ENCODE data around the gene FARSA. TPM values are rescaled to one million over a fixed set of nuclear protein-coding genes. Genes with fewer than 3 reads are reported as not detected.
"Not testable (repeated sequence)": the region's sequence is repeated elsewhere in the genome, so short reads cannot be mapped to it uniquely, and the experiment has no call there.

FARSA gene
- total RNA-seq, 4 donors from 2014 or later: 31.1 to 61.1 (median 38.2) TPM

DNA sequence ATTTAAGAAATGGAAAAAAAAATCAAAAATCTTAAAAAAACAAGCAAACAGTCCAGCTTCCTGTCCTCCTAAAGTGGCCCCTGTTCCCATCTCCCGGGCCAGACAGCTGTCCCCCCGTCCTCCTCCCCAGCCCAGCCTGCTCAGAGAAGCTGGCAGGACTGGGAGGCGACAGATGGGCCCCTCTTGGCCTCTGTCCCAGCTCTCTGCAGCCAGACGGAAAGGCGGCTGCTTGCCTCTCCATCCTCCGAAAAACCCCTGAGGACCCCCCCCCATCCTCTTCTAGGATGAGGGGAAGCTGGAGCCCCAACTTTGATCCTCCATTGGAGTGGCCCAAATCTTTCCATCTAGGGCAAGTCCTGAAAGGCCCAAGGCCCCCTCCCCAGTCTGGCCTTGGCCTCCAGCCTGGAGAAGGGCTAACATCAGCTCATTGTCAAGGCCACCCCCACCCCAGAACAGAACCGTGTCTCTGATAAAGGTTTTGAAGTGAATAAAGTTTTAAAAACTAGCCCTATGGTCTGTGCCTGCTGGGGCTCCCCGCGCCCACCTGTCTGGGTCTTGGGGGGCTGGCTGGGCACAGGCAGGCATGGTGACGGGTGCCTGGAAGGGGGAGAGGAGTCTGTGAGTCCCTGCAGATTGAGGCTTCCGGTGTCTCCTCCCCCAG lies 19.8 kb upstream of the FARSA start:
- TF ChIP-seq, protein P1, sequence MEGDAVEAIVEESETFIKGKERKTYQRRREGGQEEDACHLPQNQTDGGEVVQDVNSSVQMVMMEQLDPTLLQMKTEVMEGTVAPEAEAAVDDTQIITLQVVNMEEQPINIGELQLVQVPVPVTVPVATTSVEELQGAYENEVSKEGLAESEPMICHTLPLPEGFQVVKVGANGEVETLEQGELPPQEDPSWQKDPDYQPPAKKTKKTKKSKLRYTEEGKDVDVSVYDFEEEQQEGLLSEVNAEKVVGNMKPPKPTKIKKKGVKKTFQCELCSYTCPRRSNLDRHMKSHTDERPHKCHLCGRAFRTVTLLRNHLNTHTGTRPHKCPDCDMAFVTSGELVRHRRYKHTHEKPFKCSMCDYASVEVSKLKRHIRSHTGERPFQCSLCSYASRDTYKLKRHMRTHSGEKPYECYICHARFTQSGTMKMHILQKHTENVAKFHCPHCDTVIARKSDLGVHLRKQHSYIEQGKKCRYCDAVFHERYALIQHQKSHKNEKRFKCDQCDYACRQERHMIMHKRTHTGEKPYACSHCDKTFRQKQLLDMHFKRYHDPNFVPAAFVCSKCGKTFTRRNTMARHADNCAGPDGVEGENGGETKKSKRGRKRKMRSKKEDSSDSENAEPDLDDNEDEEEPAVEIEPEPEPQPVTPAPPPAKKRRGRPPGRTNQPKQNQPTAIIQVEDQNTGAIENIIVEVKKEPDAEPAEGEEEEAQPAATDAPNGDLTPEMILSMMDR (IDR thresholded peaks at IDR 0.05): no peak
- DNase-seq (ENCODE audit: low spot score): no peak
- ATAC-seq (ENCODE audit: low FRiP score): no peak

DNA sequence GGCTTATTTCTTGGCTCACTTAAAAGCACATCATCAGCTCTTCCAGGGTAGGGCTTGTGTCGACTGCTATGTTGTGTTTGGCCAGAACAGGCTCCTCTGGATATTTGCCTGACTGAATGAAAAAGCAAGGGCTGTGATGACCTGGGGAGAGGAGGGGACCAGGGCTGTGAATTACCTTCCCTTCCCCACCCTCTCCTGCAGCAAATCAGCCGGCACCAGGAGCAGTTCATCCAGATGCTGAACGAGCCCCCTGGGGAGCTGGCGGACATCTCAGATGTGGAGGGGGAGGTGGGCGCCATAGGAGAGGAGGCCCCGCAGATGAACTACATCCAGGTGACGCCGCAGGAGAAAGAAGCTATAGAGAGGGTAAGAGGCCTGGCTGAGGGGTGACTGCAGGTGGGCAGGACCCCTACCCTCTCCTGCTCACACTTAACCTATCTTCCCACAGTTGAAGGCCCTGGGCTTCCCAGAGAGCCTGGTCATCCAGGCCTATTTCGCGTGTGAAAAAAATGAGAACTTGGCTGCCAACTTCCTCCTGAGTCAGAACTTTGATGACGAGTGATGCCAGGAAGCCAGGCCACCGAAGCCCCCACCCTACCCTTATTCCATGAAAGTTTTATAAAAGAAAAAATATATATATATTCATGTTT lies 19.1 kb upstream of the FARSA start:
- no peak for DNase-seq (ENCODE audit: low spot score)
- ATAC-seq (ENCODE audit: low FRiP score): no peak
- TF ChIP-seq, protein P1 (IDR thresholded peaks at IDR 0.05): no peak

DNA sequence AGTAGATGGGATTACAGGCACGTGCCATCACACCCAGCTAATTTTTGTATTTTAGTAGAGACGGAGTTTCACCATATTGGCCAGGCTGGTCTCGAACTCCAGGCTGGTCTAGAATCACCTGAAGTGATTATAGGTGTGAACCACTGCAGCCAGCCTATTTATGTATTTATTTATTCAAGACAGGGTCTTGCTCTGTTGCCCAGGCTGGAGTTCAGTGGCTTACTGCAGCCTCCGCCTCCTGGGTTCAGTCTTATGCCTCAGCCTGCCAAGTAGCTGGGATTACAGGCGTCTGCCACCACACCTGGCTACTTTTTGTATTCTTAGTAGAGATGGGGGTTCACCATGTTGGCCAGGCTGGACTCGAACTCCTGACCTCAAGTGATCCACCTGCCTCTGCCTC lies 18.5 kb upstream of the FARSA start:
- not testable (repeated sequence) for DNase-seq (ENCODE audit: low spot score); ATAC-seq (ENCODE audit: low FRiP score)

DNA sequence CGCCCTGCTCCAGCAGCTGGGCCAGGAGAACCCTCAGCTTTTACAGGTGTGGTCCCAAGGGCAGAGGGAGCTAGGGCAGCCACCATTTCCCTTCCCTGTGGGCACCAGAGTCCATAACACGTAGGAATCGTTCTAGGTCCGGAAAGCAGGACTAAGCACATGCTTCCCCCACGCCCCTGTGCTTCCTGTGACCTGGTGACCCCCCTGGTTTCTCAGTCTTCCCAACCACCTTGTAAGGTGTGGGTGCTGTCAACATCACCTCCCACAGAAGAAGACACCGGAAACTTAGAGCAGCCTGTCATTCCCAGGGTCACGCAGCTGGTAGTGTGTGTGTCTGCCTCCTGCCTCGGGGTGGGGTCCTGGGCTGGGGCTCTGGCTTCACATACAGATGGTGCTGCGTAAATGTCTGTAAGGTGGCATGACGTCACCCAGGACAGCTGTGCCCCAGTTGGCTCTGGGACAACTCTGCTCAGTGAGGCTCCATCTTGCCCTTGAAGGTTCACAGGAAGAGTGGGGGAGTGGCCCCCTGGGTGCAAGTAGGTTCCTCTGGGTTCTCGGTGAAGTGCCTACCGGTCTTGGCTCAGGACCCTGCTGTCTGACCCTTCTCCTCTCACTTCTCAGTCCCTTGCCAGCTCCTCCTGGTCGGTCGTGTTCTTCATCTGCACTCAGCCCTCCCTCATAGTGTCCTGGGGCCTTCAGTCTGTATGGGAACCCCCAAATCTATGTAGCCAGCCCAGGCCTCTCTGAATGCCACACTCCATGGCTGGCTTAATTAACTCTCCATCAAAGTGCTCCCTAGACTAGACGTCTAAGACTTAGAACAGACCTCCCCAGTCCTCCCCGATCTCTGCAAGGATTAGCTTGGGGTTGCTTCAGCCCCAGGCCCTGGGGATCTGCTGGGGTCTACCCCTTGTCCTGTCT lies 16.1 kb upstream of the FARSA start:
- DNase-seq (ENCODE audit: low spot score) (no peak), ATAC-seq (ENCODE audit: low FRiP score) (no peak)
- TF ChIP-seq, protein P1 (IDR thresholded peaks at IDR 0.05): no peak

DNA sequence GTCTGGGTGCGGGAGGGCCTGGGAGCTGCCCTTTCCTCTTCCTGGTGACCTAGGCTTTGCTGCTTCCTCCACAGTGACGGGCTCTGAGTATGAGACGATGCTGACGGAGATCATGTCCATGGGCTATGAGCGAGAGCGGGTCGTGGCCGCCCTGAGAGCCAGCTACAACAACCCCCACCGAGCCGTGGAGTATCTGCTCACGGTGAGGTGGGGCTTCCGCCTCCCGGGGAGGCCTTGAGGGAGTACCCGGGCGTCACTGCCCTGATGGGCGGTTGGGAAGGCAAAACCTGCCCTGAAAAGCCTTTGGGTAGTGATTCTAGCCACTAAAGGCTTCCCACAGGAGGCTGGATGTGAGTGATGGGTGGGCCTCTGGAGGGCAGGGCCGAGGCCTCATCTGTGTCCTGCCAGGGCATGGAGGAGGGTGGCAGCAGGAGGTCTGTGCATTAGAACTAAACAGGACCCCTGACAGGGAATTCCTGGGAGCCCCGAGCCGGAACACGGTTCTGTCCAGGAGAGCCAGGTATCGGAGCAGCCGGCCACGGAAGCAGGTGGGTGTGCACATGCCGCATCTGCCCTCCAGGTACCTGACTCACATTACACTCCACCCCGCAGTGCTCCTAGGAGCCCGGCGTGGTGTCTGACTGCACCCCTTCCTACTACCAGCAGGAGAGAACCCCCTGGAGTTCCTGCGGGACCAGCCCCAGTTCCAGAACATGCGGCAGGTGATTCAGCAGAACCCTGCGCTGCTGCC lies 15.3 kb upstream of the FARSA start:
- DNase-seq (ENCODE audit: low spot score) (no peak), ATAC-seq (ENCODE audit: low FRiP score) (no peak)
- TF ChIP-seq, protein P1 (IDR thresholded peaks at IDR 0.05): no peak

DNA sequence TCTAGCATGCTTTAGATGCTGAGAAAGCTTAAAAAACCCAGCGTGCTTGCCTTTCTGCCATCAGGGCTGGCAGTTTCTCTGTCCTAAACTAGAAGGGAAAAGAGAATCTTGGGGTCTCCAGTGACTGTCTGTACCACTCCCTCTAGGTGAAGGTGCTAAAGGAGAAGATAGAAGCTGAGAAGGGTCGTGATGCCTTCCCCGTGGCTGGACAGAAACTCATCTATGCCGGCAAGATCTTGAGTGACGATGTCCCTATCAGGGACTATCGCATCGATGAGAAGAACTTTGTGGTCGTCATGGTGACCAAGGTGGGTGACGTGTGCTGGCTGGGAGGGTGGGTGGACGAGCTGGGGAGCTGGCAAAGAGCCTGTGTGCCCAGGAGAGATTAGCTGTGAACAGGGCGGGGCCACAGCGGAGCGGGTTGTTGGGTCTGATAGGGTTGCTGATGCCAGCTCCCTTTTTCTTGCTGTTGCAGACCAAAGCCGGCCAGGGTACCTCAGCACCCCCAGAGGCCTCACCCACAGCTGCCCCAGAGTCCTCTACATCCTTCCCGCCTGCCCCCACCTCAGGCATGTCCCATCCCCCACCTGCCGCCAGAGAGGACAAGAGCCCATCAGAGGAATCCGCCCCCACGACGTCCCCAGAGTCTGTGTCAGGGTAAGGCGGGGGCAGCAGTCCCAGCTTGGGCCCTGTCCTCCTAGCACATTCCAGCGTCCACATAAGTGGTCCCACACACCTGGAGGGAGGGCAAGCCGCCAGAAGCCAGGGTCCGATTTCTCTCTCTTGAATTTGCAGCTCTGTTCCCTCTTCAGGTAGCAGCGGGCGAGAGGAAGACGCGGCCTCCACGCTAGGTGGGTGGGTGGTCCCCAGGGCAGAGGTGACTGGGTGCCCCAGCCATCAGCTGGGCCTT lies 14.4 kb upstream of the FARSA start:
- TF ChIP-seq, protein P1 (IDR thresholded peaks at IDR 0.05): no peak
- DNase-seq (ENCODE audit: low spot score) (no peak), ATAC-seq (ENCODE audit: low FRiP score) (no peak)
